ENCODE data around the gene MGAT5B. TPM values are rescaled to one million over a fixed set of nuclear protein-coding genes. Genes with fewer than 3 reads are reported as not detected.

MGAT5B gene
- total and polyA plus RNA-seq, 2 experiments from 2014 or later, result 1.6 to 10.0 TPM

GRCh38 chr17:76881966-76882365, 13.8 kb downstream of the MGAT5B start:
- Histone ChIP-seq H3K4me2 (no peak overlapping the region), H4K20me1 (replicated peaks; ENCODE audit: insufficient read depth) (no peaks in the 10 kb centered on the region), H3K79me2 (replicated peaks; ENCODE audit: insufficient read depth) (no peaks in the 10 kb centered on the region), H3K36me3 (ENCODE audit: insufficient read depth) (no peaks in the 10 kb centered on the region), H2AFZ (no peak overlapping the region), H3K9me2 (ENCODE audit: insufficient read depth) (no peaks in the 10 kb centered on the region), H3K27ac (ENCODE audit: low read depth) (no peak overlapping the region), H3K4me3 (no peak overlapping the region), H3K27me3 (ENCODE audit: insufficient read depth) (no peaks in the 10 kb centered on the region), H3K4me1 (ENCODE audit: insufficient read depth) (peaks cover 13% of the 10 kb centered on the region), H3F3A (replicated peaks; ENCODE audit: low read depth) (0 out of 2 replicates have a peak, but pooled peaks cover 4% of the 10 kb centered on the region)
- peaks cover 34% of the 10 kb centered on the region for H3K4me1 Mint-ChIP-seq
- no peak overlapping the region for H3K4me3 Mint-ChIP-seq
- no peak overlapping the region for H3K27ac Mint-ChIP-seq
- no peaks in the 10 kb centered on the region for H3K36me3 Mint-ChIP-seq (ENCODE audit: low read depth)
- peaks cover 27% of the 10 kb centered on the region for H3K27me3 Mint-ChIP-seq (ENCODE audit: insufficient read depth, low read depth, poor library complexity)
- H3K9me3 Mint-ChIP-seq, result no peaks in the 10 kb centered on the region
- ATAC-seq (no peak), DNase-seq (ENCODE audit: low spot score) (no peak)
- no peak for TF ChIP-seq EZH2phosphoT487 (IDR thresholded peaks at IDR 0.05; ENCODE audit: unreplicated experiment)
- TF ChIP-seq CREB1 (CRISPR knock-in tag; IDR thresholded peaks at IDR 0.05; ENCODE audit: low read depth), result no peak
- TF ChIP-seq ZNF114 (CRISPR knock-in tag; IDR thresholded peaks at IDR 0.05), result no peak

GRCh38 chr17:76883744-76884525, 15.7 kb downstream of the MGAT5B start:
- 0 out of 2 replicates have a peak, but pooled peaks cover 4% of the 10 kb centered on the region for H3F3A ChIP-seq (replicated peaks; ENCODE audit: low read depth)
- no peak overlapping the region for H3K27ac Mint-ChIP-seq
- no peaks in the 10 kb centered on the region for H3K9me3 Mint-ChIP-seq
- no peak overlapping the region for H3K27ac ChIP-seq (ENCODE audit: low read depth)
- H3K4me1 ChIP-seq (ENCODE audit: insufficient read depth), result peaks cover 13% of the 10 kb centered on the region
- no peaks in the 10 kb centered on the region for H4K20me1 ChIP-seq (replicated peaks; ENCODE audit: insufficient read depth)
- no peak overlapping the region for H3K4me2 ChIP-seq
- no peak overlapping the region for H3K4me3 ChIP-seq
- H3K9me2 ChIP-seq (ENCODE audit: insufficient read depth), result no peaks in the 10 kb centered on the region
- no peak overlapping the region for H3K4me3 Mint-ChIP-seq
- no peaks in the 10 kb centered on the region for H3K36me3 ChIP-seq (ENCODE audit: insufficient read depth)
- ATAC-seq (no peak), DNase-seq (ENCODE audit: low spot score) (no peak)
- peaks cover 41% of the 10 kb centered on the region for H3K4me1 Mint-ChIP-seq
- H3K79me2 ChIP-seq (replicated peaks; ENCODE audit: insufficient read depth), result no peaks in the 10 kb centered on the region
- peaks cover 23% of the 10 kb centered on the region for H3K27me3 Mint-ChIP-seq (ENCODE audit: insufficient read depth, low read depth, poor library complexity)
- no peaks in the 10 kb centered on the region for H3K27me3 ChIP-seq (ENCODE audit: insufficient read depth)
- no peak overlapping the region for H2AFZ ChIP-seq
- H3K36me3 Mint-ChIP-seq (ENCODE audit: low read depth), result no peaks in the 10 kb centered on the region
- TF ChIP-seq CTCF (conservative IDR thresholded peaks at IDR 0.05; ENCODE audit: low read depth in 2 of 2) (no peak), ZNF114 (CRISPR knock-in tag; IDR thresholded peaks at IDR 0.05) (no peak), ETS1 (IDR thresholded peaks at IDR 0.05) (no peak), NANOG (IDR thresholded peaks at IDR 0.05; ENCODE audit: borderline replicate concordance) (no peak), STAT1 (IDR thresholded peaks at IDR 0.05; ENCODE audit: unreplicated experiment) (no peak), REST (IDR thresholded peaks at IDR 0.05; ENCODE audit: unreplicated experiment) (no peak)
